ENCODE measurements around the gene VARS2.

The VARS2 gene

GRCh38 chr6:30940361-30940986 lies 26.4 kb downstream of the VARS2 start, which contains the start of gene MUCL3:
TSS of gene MUCL3 (plus strand) at chr6:30940973. CDS start at chr6:30941000, 27 bp downstream.
- H3K4me2 ChIP-seq (ENCODE audit: low read depth, low read length), result no peak within 1 kb of the TSS
- peaks cover 41% of the 10 kb centered on the region for H3K27me3 ChIP-seq (replicated peaks; ENCODE audit: insufficient read depth, low read length)
- TF ChIP-seq CTCF (IDR thresholded peaks at IDR 0.05; ENCODE audit: low read length) (no peak), EZH2 (optimal IDR thresholded peaks at IDR 0.05; ENCODE audit: low read depth, low read length) (no peak), EZH2phosphoT487 (IDR thresholded peaks at IDR 0.05; ENCODE audit: low read length) (no peak)
- no peak for DNase-seq
- no peak within 1 kb of the TSS for H3K27ac ChIP-seq (ENCODE audit: low read length)
- H4K20me1 ChIP-seq (ENCODE audit: insufficient read depth, low read length), result no peaks in the 10 kb centered on the region
- H3K9ac ChIP-seq (ENCODE audit: low read length), result no peak within 1 kb of the TSS
- no peaks in the 10 kb centered on the region for H3K9me2 ChIP-seq (replicated peaks; ENCODE audit: insufficient read depth, low read length)
- H3K9me3 ChIP-seq (replicated peaks; ENCODE audit: insufficient read depth, low read length), result no peaks in the 10 kb centered on the region
- no peak within 1 kb of the TSS for H3K4me3 ChIP-seq (ENCODE audit: low read length)
- no peaks in the 10 kb centered on the region for H3K79me2 ChIP-seq (ENCODE audit: low read length)
- H2AFZ ChIP-seq (ENCODE audit: low read length), result no peak within 1 kb of the TSS
- H3K36me3 ChIP-seq (replicated peaks; ENCODE audit: insufficient read depth, low read length), result no peaks in the 10 kb centered on the region
- no peaks in the 10 kb centered on the region for H3F3A ChIP-seq (ENCODE audit: insufficient read depth, low read length)
- no peaks in the 10 kb centered on the region for H3K4me1 ChIP-seq (ENCODE audit: low read length)

- DNase-seq, result no peak
- Histone ChIP-seq H3K79me2 (ENCODE audit: low read length) (no peaks in the 10 kb centered on the region), H3K36me3 (replicated peaks; ENCODE audit: insufficient read depth, low read length) (no peaks in the 10 kb centered on the region), H3K4me3 (ENCODE audit: low read length) (no peak overlapping the region), H2AFZ (ENCODE audit: low read length) (no peak overlapping the region), H3K4me2 (ENCODE audit: low read depth, low read length) (no peak overlapping the region), H3K27me3 (replicated peaks; ENCODE audit: insufficient read depth, low read length) (peaks cover 37% of the 10 kb centered on the region), H4K20me1 (ENCODE audit: insufficient read depth, low read length) (no peaks in the 10 kb centered on the region), H3K27ac (ENCODE audit: low read length) (no peak overlapping the region), H3K4me1 (ENCODE audit: low read length) (no peaks in the 10 kb centered on the region), H3F3A (ENCODE audit: insufficient read depth, low read length) (no peaks in the 10 kb centered on the region), H3K9ac (ENCODE audit: low read length) (no peak overlapping the region), H3K9me2 (replicated peaks; ENCODE audit: insufficient read depth, low read length) (no peaks in the 10 kb centered on the region), H3K9me3 (replicated peaks; ENCODE audit: insufficient read depth, low read length) (no peaks in the 10 kb centered on the region)
- TF ChIP-seq CTCF (IDR thresholded peaks at IDR 0.05; ENCODE audit: low read length), result no peak
- no peak for TF ChIP-seq EZH2 (optimal IDR thresholded peaks at IDR 0.05; ENCODE audit: low read depth, low read length)
- TF ChIP-seq EZH2phosphoT487 (IDR thresholded peaks at IDR 0.05; ENCODE audit: low read length), result no peak
Measured at GRCh38 chr6:30942338-30943060, 28.5 kb downstream of the VARS2 start.

GRCh38 chr6:30944051-30944450 lies 30.0 kb downstream of the VARS2 start:
- DNase-seq, result no peak
- Histone ChIP-seq H3K9me3 (replicated peaks; ENCODE audit: insufficient read depth, low read length) (no peaks in the 10 kb centered on the region), H3K4me1 (ENCODE audit: low read length) (no peaks in the 10 kb centered on the region), H4K20me1 (ENCODE audit: insufficient read depth, low read length) (no peaks in the 10 kb centered on the region), H3K27ac (ENCODE audit: low read length) (no peak overlapping the region), H3K36me3 (replicated peaks; ENCODE audit: insufficient read depth, low read length) (no peaks in the 10 kb centered on the region), H2AFZ (ENCODE audit: low read length) (no peak overlapping the region), H3F3A (ENCODE audit: insufficient read depth, low read length) (no peaks in the 10 kb centered on the region), H3K9me2 (replicated peaks; ENCODE audit: insufficient read depth, low read length) (no peaks in the 10 kb centered on the region), H3K4me2 (ENCODE audit: low read depth, low read length) (no peak overlapping the region), H3K79me2 (ENCODE audit: low read length) (no peaks in the 10 kb centered on the region), H3K4me3 (ENCODE audit: low read length) (no peak overlapping the region), H3K27me3 (replicated peaks; ENCODE audit: insufficient read depth, low read length) (peaks cover 39% of the 10 kb centered on the region), H3K9ac (ENCODE audit: low read length) (no peak overlapping the region)
- TF ChIP-seq CTCF (IDR thresholded peaks at IDR 0.05; ENCODE audit: low read length) (no peak), EZH2 (optimal IDR thresholded peaks at IDR 0.05; ENCODE audit: low read depth, low read length) (no peak), EZH2phosphoT487 (IDR thresholded peaks at IDR 0.05; ENCODE audit: low read length) (no peak)

Data from MM.1S (cell line).